ENCODE data around the gene NR1D2. TPM values are rescaled to one million over a fixed set of nuclear protein-coding genes. Genes with fewer than 3 reads are reported as not detected.
A peak's percentile ranks its signal among the peaks of the same experiment; 100 is the strongest.
"Not testable (repeated sequence)": the region's sequence is repeated elsewhere in the genome, so short reads cannot be mapped to it uniquely, and the experiment has no call there.

Gene NR1D2
- total and polyA plus RNA-seq, 9 donors: 15.6 to 26.6 (median 20.7) TPM

GRCh38 chr3:23995219-23995618, 50.1 kb downstream of the NR1D2 start:
- Histone ChIP-seq H3K9me3 (replicated peaks; ENCODE audit: control insufficient read depth, low read depth, low read length) (no peaks in the 10 kb centered on the region), H3K4me3 (ENCODE audit: low read length) (no peak overlapping the region), H3K4me1 (ENCODE audit: control insufficient read depth, insufficient read depth, low read length) (peaks cover 23% of the 10 kb centered on the region), H3K27ac (ENCODE audit: low read length) (no peak overlapping the region), H3K27me3 (ENCODE audit: control insufficient read depth, insufficient read depth, low read length) (no peaks in the 10 kb centered on the region), H3K36me3 (ENCODE audit: control insufficient read depth, insufficient read depth, low read length) (no peaks in the 10 kb centered on the region)
- DNase-seq: no peak
- no CpG with 5 or more reads among the region's 2 CpGs for WGBS (ENCODE audit: insufficient coverage)

DNA sequence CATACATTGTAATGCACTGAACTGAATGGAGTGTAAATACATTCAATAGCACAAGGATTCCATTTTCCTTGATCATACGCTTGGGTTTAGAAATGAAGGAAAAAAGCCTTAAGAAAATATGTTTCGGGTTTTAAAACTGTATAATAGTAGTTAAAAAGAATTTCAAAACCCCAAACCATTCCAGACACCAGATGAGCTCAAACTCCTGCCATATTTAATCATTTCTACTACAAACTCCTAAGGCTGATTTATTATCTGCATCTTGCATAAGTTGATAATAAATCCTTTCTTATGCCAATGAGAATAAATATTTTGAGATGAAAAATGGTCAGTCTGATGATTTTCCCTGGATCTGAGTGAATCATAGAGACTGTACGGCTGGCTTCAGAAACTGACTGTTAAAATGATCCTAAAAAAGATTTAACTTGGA, 51.0 kb downstream of the NR1D2 start:
- H3K4me3 ChIP-seq (ENCODE audit: low read length): no peak overlapping the region
- no peaks in the 10 kb centered on the region for H3K27me3 ChIP-seq (ENCODE audit: control insufficient read depth, insufficient read depth, low read length)
- WGBS (ENCODE audit: insufficient coverage): no CpG with 5 or more reads among the region's 3 CpGs
- no peaks in the 10 kb centered on the region for H3K36me3 ChIP-seq (ENCODE audit: control insufficient read depth, insufficient read depth, low read length)
- H3K9me3 ChIP-seq (replicated peaks; ENCODE audit: control insufficient read depth, low read depth, low read length): no peaks in the 10 kb centered on the region
- DNase-seq: peak; percentile 40
- peaks cover 23% of the 10 kb centered on the region for H3K4me1 ChIP-seq (ENCODE audit: control insufficient read depth, insufficient read depth, low read length)
- H3K27ac ChIP-seq (ENCODE audit: low read length): no peak overlapping the region

DNA sequence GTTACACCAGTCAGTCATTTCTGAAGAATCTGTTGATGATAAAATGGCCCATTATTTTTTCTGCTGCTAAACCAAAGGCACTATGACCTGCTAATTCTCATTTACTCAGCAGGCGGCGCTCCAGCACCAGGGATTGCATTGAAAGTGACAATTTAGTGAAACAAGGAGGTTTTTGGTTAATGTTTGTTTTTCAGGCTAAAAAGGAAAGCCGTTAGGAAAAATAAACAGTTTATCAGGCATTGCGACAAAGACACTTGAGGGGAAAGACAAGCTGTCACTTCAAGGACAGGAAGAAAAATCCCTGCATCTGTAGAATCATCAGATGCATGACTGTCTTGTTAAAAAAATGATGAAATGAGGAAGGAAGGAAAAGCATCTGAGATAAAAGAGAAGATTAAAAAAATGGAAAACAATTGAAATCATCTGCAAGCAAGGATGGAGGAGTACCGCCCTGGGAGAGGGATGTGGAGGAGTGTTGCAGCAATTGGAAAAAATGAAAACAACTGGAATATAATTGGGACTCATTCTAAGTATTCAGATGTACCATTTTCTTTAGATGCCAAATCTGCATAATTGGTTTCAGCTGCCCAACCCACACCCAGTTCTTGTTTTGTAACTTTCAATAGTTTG, 54.0 kb downstream of the NR1D2 start:
- WGBS (ENCODE audit: insufficient coverage): 8% methylated on average over 2 of the region's 5 CpGs

GRCh38 chr3:24002129-24002528, 57.0 kb downstream of the NR1D2 start:
- H3K4me1 ChIP-seq (ENCODE audit: control insufficient read depth, insufficient read depth, low read length): no peaks in the 10 kb centered on the region
- WGBS (ENCODE audit: insufficient coverage): no CpG with 5 or more reads among the region's 4 CpGs
- H3K27ac ChIP-seq (ENCODE audit: low read length): no peak overlapping the region
- peaks cover 3% of the 10 kb centered on the region for H3K27me3 ChIP-seq (ENCODE audit: control insufficient read depth, insufficient read depth, low read length)
- H3K4me3 ChIP-seq (ENCODE audit: low read length): no peak overlapping the region
- H3K36me3 ChIP-seq (ENCODE audit: control insufficient read depth, insufficient read depth, low read length): no peaks in the 10 kb centered on the region
- H3K9me3 ChIP-seq (replicated peaks; ENCODE audit: control insufficient read depth, low read depth, low read length): no peaks in the 10 kb centered on the region
- DNase-seq: no peak

More for the DNA sequence above, 54.0 kb downstream of the NR1D2 start:
- Histone ChIP-seq H3K36me3 (ENCODE audit: control insufficient read depth, insufficient read depth, low read length) (no peaks in the 10 kb centered on the region), H3K27ac (ENCODE audit: low read length) (no peak overlapping the region), H3K27me3 (ENCODE audit: control insufficient read depth, insufficient read depth, low read length) (no peaks in the 10 kb centered on the region), H3K4me3 (ENCODE audit: low read length) (no peak overlapping the region), H3K4me1 (ENCODE audit: control insufficient read depth, insufficient read depth, low read length) (peaks cover 5% of the 10 kb centered on the region), H3K9me3 (replicated peaks; ENCODE audit: control insufficient read depth, low read depth, low read length) (no peaks in the 10 kb centered on the region)
- DNase-seq: peak; percentile 79

GRCh38 chr3:24003466-24003865, 58.4 kb downstream of the NR1D2 start:
- no CpG with 5 or more reads among the region's 3 CpGs for WGBS (ENCODE audit: insufficient coverage)
- DNase-seq: no peak
- H3K9me3 ChIP-seq (replicated peaks; ENCODE audit: control insufficient read depth, low read depth, low read length): no peaks in the 10 kb centered on the region
- H3K4me3 ChIP-seq (ENCODE audit: low read length): no peak overlapping the region
- H3K4me1 ChIP-seq (ENCODE audit: control insufficient read depth, insufficient read depth, low read length): no peaks in the 10 kb centered on the region
- H3K36me3 ChIP-seq (ENCODE audit: control insufficient read depth, insufficient read depth, low read length): no peaks in the 10 kb centered on the region
- peaks cover 3% of the 10 kb centered on the region for H3K27me3 ChIP-seq (ENCODE audit: control insufficient read depth, insufficient read depth, low read length)
- H3K27ac ChIP-seq (ENCODE audit: low read length): no peak overlapping the region

DNA sequence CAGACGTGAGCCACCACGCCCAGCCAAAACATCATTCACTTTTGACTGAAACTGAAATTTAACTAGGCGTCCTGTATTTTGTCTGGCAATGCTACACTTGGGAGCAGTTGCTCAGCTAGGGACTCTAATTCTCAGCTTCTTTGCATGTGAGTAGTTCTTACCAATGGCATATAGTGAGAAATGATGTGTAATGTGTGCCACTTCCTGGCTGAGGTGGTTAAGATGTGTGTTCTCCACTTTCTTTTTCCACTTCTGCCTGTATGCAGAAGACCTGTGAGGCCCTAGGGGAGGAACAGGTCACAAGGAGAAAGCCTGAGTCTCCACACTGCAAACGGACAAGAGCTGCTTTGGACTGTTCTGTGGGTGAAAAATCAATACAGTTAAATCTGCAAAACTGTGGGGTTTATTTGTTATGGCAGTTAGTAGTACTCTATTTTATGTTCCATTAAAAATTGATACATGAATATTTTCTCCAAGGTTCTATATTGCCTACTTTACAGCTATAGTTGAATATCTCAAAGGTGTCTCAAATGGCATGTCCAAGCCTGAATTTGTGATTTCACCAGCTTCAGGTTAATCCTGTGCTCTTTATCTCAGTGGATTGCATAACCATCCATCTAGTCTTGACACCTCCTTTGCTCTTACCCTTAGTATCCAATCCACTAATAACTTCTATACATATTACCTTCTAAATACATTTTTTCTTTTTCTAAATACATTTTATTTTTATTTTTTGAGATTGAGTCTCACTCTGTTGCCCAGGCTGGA, 59.3 kb downstream of the NR1D2 start:
- Histone ChIP-seq H3K4me1 (ENCODE audit: control insufficient read depth, insufficient read depth, low read length) (no peaks in the 10 kb centered on the region), H3K27ac (ENCODE audit: low read length) (no peak overlapping the region), H3K4me3 (ENCODE audit: low read length) (no peak overlapping the region), H3K27me3 (ENCODE audit: control insufficient read depth, insufficient read depth, low read length) (peaks cover 3% of the 10 kb centered on the region), H3K36me3 (ENCODE audit: control insufficient read depth, insufficient read depth, low read length) (no peaks in the 10 kb centered on the region), H3K9me3 (replicated peaks; ENCODE audit: control insufficient read depth, low read depth, low read length) (no peaks in the 10 kb centered on the region)
- DNase-seq: no peak
- 75% methylated on average over 3 of the region's 4 CpGs for WGBS (ENCODE audit: insufficient coverage)

DNA sequence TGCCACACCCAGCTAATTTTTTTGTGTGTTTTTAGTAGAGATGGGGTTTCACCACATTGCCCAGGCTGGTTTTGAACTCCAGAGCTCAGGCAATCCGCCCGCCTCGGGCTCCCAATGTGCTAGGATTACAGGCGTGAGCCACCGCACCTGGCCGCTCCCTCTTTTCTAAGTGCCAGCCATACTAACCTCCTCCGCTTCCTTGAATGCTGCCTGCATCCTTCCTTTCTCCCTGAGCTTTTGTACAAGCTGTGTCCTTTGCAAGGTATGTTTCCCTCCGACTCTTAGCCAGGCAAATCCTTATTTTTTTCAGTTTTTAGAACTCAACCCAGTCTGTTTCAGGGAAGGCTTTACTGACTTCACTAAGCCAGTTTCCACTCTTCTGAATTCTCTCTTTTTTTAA, 60.6 kb downstream of the NR1D2 start:
- H3K4me3 ChIP-seq (ENCODE audit: low read length): no peak overlapping the region
- no peaks in the 10 kb centered on the region for H3K36me3 ChIP-seq (ENCODE audit: control insufficient read depth, insufficient read depth, low read length)
- no peaks in the 10 kb centered on the region for H3K4me1 ChIP-seq (ENCODE audit: control insufficient read depth, insufficient read depth, low read length)
- DNase-seq: no peak
- peaks cover 3% of the 10 kb centered on the region for H3K27me3 ChIP-seq (ENCODE audit: control insufficient read depth, insufficient read depth, low read length)
- whole genome bisulfite sequencing (ENCODE audit: insufficient coverage): 87% methylated on average over 8 of the region's 8 CpGs
- H3K9me3 ChIP-seq (replicated peaks; ENCODE audit: control insufficient read depth, low read depth, low read length): no peaks in the 10 kb centered on the region
- no peak overlapping the region for H3K27ac ChIP-seq (ENCODE audit: low read length)

DNA sequence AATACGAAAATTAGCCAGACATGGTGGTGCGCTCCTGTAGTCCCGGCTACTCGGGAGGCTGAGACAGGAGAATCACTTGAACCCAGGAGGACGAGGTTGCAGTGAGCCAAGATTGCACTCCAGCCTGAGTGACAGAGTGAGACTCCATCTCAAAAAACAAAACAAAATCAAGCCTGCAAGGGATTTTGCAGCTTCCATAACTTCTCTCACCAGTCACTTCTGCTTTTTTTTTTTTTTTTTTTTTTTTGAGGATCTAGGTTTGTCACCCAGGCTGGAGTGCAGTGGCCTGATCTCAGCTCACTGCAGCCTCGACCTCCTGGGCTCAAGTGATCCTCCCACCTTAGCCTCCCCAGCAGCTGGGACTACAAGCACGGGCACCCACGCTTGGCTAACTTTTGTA, 65.7 kb downstream of the NR1D2 start:
- not testable (repeated sequence) for H3K27me3 ChIP-seq (ENCODE audit: control insufficient read depth, insufficient read depth, low read length); H3K4me3 ChIP-seq (ENCODE audit: low read length); H3K27ac ChIP-seq (ENCODE audit: low read length); H3K36me3 ChIP-seq (ENCODE audit: control insufficient read depth, insufficient read depth, low read length); H3K9me3 ChIP-seq (replicated peaks; ENCODE audit: control insufficient read depth, low read depth, low read length); DNase-seq; H3K4me1 ChIP-seq (ENCODE audit: control insufficient read depth, insufficient read depth, low read length)
- 90% methylated on average over 6 of the region's 8 CpGs for WGBS (ENCODE audit: insufficient coverage)

GRCh38 chr3:24012589-24013269, 67.6 kb downstream of the NR1D2 start:
- no peaks in the 10 kb centered on the region for H3K9me3 ChIP-seq (replicated peaks; ENCODE audit: control insufficient read depth, low read depth, low read length)
- no peaks in the 10 kb centered on the region for H3K36me3 ChIP-seq (ENCODE audit: control insufficient read depth, insufficient read depth, low read length)
- 58% methylated on average over 2 of the region's 2 CpGs for WGBS (ENCODE audit: insufficient coverage)
- H3K4me3 ChIP-seq (ENCODE audit: low read length): no peak overlapping the region
- peaks cover 15% of the 10 kb centered on the region for H3K4me1 ChIP-seq (ENCODE audit: control insufficient read depth, insufficient read depth, low read length)
- H3K27ac ChIP-seq (ENCODE audit: low read length): no peak overlapping the region
- no peaks in the 10 kb centered on the region for H3K27me3 ChIP-seq (ENCODE audit: control insufficient read depth, insufficient read depth, low read length)
- no peak for DNase-seq

DNA sequence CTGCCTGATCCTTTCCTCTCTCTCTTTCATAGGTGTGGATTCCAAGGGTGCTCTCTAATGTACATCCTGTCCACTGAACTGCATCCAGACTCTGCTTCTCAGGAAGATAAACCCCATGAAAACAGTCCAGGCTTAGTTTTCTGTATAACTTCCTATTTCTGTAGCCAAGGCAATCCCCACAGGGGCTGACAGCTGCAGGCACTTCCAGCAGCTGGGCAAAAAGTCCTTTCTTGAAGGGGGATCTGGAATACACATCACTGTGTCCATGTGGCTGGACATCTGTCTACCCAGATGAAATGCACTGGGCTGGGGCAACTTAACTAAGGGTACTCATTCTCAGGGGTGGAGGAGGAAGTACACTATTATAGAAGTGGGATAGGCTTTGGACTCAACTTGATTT, 72.2 kb downstream of the NR1D2 start:
- Histone ChIP-seq H3K9me3 (replicated peaks; ENCODE audit: control insufficient read depth, low read depth, low read length) (no peaks in the 10 kb centered on the region), H3K36me3 (ENCODE audit: control insufficient read depth, insufficient read depth, low read length) (no peaks in the 10 kb centered on the region), H3K27ac (ENCODE audit: low read length) (peak overlapping the region; percentile 20), H3K27me3 (ENCODE audit: control insufficient read depth, insufficient read depth, low read length) (no peaks in the 10 kb centered on the region), H3K4me3 (ENCODE audit: low read length) (no peak overlapping the region), H3K4me1 (ENCODE audit: control insufficient read depth, insufficient read depth, low read length) (peaks cover 16% of the 10 kb centered on the region)
- peak; percentile 94 for DNase-seq
